ENCODE results near the gene DPH6. TPM values are rescaled to one million over a fixed set of nuclear protein-coding genes. Genes with fewer than 3 reads are reported as not detected.

The DPH6 gene
- total RNA-seq, 1 experiment from 2014 or later = 31.7 TPM

DNA sequence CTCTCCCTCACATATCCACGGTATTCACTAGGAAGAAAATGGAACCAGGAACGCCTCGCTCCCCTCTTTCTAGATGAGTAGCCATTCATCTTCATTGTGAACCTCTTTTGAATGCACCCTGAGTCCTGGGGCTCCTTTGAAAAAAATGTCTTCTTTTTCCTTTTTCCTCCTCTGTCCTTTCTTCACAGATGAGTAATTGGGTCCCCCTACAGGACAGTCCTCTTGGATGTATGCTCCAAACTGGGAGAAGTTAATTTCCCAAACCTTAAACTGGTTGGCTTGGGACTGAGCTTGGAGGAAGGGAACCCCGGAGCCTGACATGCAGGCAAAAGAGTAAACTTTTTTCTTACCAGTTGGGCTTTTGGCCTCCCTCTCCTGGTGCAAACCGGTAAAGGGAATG, 108.8 kb downstream of the DPH6 start:
- peaks cover 32% of the 10 kb centered on the region for H3K4me1 Mint-ChIP-seq
- H3K27ac Mint-ChIP-seq = peak overlapping the region; percentile 66; the same call in 1 of the 2 replicates
- H3K9me3 Mint-ChIP-seq = peaks cover 28% of the 10 kb centered on the region
- POLR2A ChIA-PET = no interaction called here
- H3K4me3 Mint-ChIP-seq = no peak overlapping the region
- TF ChIP-seq OVOL2 (CRISPR knock-in tag; IDR thresholded peaks at IDR 0.05; ENCODE audit: borderline replicate concordance) (no peak), NR1H2 (CRISPR knock-in tag; IDR thresholded peaks at IDR 0.05) (no peak), IRF1 (CRISPR knock-in tag; IDR thresholded peaks at IDR 0.05) (no peak), FOXP4 (CRISPR knock-in tag; IDR thresholded peaks at IDR 0.05) (no peak), FOXJ3 (CRISPR knock-in tag; IDR thresholded peaks at IDR 0.05; ENCODE audit: borderline replicate concordance) (no peak)
- peaks cover 31% of the 10 kb centered on the region for H3K36me3 Mint-ChIP-seq
- CTCF ChIA-PET = interaction anchor here (1.3 to 2.6 kb wide), 6 partner anchors 9 to 457 kb away, joined by 3 to 36 read pairs (median 6); no protein-coding TSS in a partner anchor
- no peak for DNase-seq (ENCODE audit: low spot score)
- ATAC-seq = peak; percentile 77
- H3K27me3 Mint-ChIP-seq (ENCODE audit: low read depth) = no peaks in the 10 kb centered on the region

DNA sequence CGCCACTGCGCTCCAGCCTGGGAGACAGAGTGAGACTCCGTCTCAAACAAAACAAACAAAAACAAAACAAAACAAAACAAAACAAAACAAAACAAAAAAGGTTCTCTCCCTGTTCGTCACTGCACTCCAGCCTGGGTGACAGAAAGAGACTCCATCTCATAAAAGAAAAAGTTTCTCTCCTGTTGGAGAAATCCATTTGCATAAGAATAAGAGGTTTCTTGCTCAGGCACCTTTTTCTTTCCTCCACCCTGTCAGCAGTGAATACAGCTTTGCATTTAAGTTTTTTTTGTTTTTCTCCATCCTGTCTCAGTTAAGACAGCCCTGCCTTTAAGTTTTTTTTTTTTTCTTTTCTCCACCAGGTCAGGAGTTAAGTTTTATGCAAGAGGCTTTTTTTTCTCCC, 109.5 kb downstream of the DPH6 start:
- POLR2A ChIA-PET = interaction anchor here (0.6 kb wide), 1 partner anchor 444 kb away, joined by 4 read pairs; no protein-coding TSS in a partner anchor
- TF ChIP-seq NFE2L1 (CRISPR knock-in tag; IDR thresholded peaks at IDR 0.05) (no peak), RORB (CRISPR knock-in tag; IDR thresholded peaks at IDR 0.05) (no peak), ATF3 (CRISPR knock-in tag; conservative IDR thresholded peaks at IDR 0.05) (no peak), ELF4 (CRISPR knock-in tag; IDR thresholded peaks at IDR 0.05; ENCODE audit: low read depth) (no peak)
- TF ChIP-seq, protein P1, sequence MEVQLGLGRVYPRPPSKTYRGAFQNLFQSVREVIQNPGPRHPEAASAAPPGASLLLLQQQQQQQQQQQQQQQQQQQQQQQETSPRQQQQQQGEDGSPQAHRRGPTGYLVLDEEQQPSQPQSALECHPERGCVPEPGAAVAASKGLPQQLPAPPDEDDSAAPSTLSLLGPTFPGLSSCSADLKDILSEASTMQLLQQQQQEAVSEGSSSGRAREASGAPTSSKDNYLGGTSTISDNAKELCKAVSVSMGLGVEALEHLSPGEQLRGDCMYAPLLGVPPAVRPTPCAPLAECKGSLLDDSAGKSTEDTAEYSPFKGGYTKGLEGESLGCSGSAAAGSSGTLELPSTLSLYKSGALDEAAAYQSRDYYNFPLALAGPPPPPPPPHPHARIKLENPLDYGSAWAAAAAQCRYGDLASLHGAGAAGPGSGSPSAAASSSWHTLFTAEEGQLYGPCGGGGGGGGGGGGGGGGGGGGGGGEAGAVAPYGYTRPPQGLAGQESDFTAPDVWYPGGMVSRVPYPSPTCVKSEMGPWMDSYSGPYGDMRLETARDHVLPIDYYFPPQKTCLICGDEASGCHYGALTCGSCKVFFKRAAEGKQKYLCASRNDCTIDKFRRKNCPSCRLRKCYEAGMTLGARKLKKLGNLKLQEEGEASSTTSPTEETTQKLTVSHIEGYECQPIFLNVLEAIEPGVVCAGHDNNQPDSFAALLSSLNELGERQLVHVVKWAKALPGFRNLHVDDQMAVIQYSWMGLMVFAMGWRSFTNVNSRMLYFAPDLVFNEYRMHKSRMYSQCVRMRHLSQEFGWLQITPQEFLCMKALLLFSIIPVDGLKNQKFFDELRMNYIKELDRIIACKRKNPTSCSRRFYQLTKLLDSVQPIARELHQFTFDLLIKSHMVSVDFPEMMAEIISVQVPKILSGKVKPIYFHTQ (CRISPR knock-in tag; IDR thresholded peaks at IDR 0.05) = no peak
- DNase-seq (ENCODE audit: low spot score) = no peak
- no peaks in the 10 kb centered on the region for H3K27me3 Mint-ChIP-seq (ENCODE audit: low read depth)
- CTCF ChIA-PET = interaction anchor here (0.6 to 2.6 kb wide), 13 partner anchors 8 to 467 kb away, joined by 3 to 36 read pairs (median 4); partner anchors contain the start of gene AQR
- peaks cover 33% of the 10 kb centered on the region for H3K4me1 Mint-ChIP-seq
- peaks cover 28% of the 10 kb centered on the region for H3K36me3 Mint-ChIP-seq
- peak overlapping the region; percentile 64 for H3K27ac Mint-ChIP-seq
- H3K4me3 Mint-ChIP-seq = no peak overlapping the region
- ATAC-seq = peak; percentile 51
- H3K9me3 Mint-ChIP-seq = peaks cover 23% of the 10 kb centered on the region

GRCh38 chr15:35431281-35431680, 114.7 kb downstream of the DPH6 start:
- CTCF ChIA-PET = interaction anchor here (1.6 kb wide), 1 partner anchor 13 kb away, joined by 7 read pairs; no protein-coding TSS in a partner anchor
- POLR2A ChIA-PET = no interaction called here
- no peak for ATAC-seq
- Mint-ChIP-seq H3K4me1 (peaks cover 22% of the 10 kb centered on the region), H3K36me3 (peaks cover 12% of the 10 kb centered on the region), H3K27me3 (ENCODE audit: low read depth) (no peaks in the 10 kb centered on the region), H3K27ac (no peak overlapping the region), H3K4me3 (no peak overlapping the region), H3K9me3 (peaks cover 12% of the 10 kb centered on the region)
- no peak for DNase-seq (ENCODE audit: low spot score)
- TF ChIP-seq CBFB (CRISPR knock-in tag; IDR thresholded peaks at IDR 0.05; ENCODE audit: low read depth) = no peak
- TF ChIP-seq ZNF671 (CRISPR knock-in tag; IDR thresholded peaks at IDR 0.05) = no peak
- no peak for TF ChIP-seq SP1 (CRISPR knock-in tag; conservative IDR thresholded peaks at IDR 0.05)
- TF ChIP-seq TEAD1 (CRISPR knock-in tag; IDR thresholded peaks at IDR 0.05) = no peak
- no peak for TF ChIP-seq HMGXB4 (CRISPR knock-in tag; IDR thresholded peaks at IDR 0.05)
- TF ChIP-seq SMAD4 (CRISPR knock-in tag; IDR thresholded peaks at IDR 0.05) = no peak
- TF ChIP-seq MXD4 (CRISPR knock-in tag; IDR thresholded peaks at IDR 0.05; ENCODE audit: borderline replicate concordance) = no peak
- no peak for TF ChIP-seq ZNF281 (CRISPR knock-in tag; IDR thresholded peaks at IDR 0.05)
- TF ChIP-seq ZNF396 (CRISPR knock-in tag; IDR thresholded peaks at IDR 0.05; ENCODE audit: borderline replicate concordance) = no peak
- TF ChIP-seq ZNF219 (CRISPR knock-in tag; IDR thresholded peaks at IDR 0.05; ENCODE audit: borderline replicate concordance) = no peak
- TF ChIP-seq GRHL2 (CRISPR knock-in tag; IDR thresholded peaks at IDR 0.05; ENCODE audit: insufficient replicate concordance, severe bottlenecking) = no peak
- no peak for TF ChIP-seq HMGA2 (CRISPR knock-in tag; IDR thresholded peaks at IDR 0.05)
